GM18502 (cell line): ENCODE data around the gene HTR3D.
"Not testable (repeated sequence)": the region's sequence is repeated elsewhere in the genome, so short reads cannot be mapped to it uniquely, and the experiment has no call there.

Experiments used
- ATAC-seq: cut with Tn5 transposase; IDR thresholded peaks from one replicate; pipeline ENCODE4 v1.9.1; 2021; ENCODE audit warnings: mild to moderate bottlenecking; ENCODE audit not compliant: unreplicated experiment, poor library complexity

The HTR3D gene

DNA sequence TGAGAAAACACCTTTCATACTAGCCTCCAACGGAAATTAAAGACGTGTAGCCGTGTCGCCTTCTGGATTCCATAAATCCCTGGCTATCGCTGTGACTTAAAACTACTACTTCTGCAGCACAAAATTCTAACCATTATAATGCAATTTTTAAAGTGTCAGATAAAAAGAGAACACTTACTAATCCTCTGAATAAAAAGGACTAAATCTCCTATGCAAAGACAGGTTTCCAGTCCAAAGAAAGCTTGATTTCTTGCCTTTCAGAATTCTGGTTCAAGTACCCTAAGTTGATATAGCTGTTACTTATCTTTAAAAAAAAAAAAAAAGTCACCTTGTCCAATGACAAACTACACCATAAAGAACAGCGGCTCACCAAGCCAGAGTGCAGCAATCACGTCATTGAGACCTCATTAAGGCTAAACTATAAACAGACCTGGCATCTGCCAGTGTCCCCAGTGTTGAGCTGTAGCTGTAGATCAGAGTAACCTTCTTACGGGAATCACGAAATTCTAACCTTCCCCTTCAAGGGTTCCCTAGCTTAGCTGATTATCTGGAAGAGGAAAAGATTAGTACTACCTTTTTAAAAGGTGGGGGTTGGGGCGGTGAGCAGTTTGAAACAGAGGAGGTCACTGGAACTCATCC, 16.0 kb upstream of the HTR3D start:
- ATAC-seq, result no peak

DNA sequence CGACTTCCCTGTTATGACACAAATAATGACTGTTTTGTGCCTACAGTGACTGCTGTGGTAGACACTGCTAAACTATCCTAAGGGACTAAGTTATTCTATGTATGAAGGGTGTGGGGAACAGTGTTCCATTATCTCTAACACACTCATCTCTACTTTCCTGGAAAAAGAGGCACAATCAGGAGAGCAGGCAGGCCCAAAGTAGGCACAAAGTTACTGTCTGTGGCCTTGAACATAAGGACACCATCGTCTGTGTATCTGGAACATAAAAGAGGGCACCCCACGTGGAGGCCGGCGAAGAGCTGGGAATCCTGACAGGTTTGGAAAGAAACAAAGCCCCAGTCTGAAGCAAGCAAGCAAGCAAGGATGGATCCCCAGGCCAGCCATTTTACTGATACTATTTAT, 15.4 kb upstream of the HTR3D start:
- no peak for ATAC-seq

DNA sequence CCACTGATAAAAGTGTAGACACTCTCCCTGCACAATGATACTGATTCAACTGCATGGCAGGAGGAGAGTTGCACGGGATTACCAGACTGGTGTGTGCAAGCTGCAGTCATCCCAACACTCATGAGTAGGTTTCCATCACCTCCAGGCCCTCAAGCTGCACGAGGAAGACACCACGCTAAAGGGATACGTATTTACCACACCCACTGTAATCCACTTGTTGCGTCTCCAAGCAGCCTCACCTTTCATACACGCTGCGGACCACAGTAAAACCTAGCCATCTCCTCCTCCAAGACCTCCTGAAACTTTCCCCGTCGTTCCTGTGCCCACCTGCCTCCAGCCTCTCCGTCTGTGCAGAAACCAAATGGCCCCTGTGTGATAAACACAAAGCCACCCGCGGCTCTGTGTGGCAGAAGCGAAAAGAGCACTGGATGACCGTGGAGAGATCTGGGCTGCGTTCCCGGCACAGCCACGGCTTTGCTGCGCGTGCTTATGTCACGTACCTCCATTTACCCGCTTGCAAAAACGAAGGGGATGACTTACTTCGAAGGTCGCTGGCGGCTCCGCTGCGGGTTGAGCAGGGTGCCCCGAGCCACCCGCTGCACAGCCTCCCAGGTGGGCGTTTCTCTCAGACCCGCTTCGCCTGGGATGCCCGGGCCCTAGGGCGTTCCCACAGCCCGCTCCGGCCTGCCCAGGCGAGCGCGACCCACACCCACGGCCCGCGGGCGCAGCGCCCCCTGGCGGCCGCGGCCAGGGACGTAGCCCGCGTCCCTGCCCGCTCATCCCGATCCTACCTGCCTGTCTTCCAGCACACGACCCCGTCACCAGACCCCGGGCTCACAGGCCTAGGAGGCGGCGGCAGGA, 14.5 kb upstream of the HTR3D start:
- ATAC-seq, result peak; percentile 77

DNA sequence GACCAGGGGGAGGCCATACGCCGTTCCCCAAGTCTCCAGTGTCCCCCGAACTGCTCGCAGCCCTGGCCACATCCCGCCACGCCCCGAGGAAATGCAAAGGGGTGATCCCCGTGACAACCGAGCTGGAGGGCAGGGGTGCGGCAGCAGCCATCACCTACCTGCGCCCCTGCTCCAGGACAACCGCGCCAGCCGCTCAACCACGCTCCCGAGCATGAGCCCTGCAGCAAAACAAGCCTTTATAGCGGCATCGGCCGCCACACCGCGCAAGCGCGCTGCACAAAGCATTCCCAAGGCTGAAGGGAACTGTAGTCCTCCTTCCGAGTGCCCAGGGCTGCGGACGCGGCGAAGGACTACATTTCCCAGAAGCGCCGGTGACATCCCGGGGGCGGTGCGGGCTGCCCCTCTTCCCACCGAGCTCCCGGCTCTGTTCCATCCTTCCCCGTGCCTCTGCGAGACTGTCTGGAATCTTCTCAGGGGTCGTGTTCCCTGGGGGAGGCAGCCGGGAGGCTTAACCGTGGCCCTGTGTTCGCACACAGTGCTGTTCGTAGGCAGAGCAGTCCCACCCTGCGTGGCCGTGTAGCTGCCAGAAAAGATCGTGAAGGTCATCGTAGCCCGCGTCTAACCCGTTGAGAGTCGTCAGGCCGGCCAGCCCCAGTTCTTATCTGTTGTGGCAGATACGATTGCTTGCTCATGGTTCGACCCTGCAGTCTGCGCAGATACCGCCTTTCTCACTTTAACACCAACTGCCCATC, 13.7 kb upstream of the HTR3D start, which contains the start of gene ABCC5:
ABCC5 (minus strand) TSS at position 213 of the 752 bp plus-strand sequence. CDS start 3,492 bp downstream, outside the sequence.
- peak; percentile 96 for ATAC-seq

DNA sequence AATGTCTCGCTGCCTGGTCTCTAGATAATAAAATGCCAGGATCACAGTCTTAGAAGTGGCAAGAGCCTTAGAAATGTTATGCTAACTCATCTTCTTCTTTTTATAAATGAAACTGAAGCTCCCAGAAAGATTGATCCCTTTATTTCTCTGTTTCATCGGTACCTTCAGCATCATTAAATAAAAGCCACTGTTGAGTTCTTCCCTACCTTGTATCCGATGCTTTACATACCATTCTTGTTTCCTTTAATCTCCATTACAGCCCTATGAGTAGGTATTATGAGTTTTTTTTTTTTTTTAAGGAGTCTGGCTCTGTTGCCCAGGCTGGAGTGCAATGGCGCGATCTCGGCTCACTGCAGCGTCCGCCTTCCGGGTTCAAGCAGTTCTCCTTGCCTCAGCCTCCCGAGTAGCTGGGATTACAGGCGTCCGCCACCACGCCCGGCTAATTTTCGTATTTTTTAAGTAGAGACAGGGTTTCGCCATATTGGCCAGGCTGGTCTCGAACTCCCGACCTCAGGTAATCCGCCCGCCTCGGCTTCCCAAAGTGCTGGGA, 13.0 kb upstream of the HTR3D start:
- ATAC-seq, result no peak

DNA sequence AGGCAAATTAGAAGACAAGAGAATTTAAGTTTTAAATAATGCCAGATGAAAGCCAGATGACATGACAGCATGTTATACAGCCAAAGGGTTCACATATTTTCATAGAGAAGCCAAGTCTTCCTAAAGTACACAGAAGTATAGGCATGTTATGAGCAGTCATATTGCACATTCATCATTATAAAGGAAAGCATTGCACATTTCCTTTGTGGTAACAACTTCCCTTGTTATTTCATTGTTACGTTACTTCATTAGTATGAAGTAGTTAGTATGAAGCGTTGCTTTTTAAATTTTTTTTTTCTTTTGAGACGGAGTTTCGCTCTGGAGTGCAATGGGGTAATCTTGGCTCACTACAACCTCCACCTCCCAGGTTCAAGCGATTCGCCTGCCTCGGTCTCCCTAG, 9.2 kb upstream of the HTR3D start:
- ATAC-seq, result no peak

DNA sequence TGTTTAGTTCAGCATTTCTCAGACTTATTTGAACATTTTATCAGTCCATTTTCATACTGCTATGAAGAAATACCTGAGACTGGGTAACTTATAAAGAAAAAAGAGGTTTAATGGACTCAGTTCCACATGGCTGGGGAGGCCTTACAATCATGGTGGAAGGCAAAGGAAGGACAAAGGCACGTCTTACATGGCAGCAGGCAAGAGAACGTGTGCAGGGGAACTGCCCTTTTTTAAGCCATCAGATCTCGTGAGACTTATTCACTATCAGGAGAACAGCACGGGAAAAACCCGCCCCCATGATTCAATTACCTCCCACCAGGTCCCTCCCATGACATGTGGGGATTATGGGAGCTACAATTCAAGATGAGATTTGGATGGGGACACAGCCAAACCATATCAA, 6.3 kb upstream of the HTR3D start:
- not testable (repeated sequence) for ATAC-seq

DNA sequence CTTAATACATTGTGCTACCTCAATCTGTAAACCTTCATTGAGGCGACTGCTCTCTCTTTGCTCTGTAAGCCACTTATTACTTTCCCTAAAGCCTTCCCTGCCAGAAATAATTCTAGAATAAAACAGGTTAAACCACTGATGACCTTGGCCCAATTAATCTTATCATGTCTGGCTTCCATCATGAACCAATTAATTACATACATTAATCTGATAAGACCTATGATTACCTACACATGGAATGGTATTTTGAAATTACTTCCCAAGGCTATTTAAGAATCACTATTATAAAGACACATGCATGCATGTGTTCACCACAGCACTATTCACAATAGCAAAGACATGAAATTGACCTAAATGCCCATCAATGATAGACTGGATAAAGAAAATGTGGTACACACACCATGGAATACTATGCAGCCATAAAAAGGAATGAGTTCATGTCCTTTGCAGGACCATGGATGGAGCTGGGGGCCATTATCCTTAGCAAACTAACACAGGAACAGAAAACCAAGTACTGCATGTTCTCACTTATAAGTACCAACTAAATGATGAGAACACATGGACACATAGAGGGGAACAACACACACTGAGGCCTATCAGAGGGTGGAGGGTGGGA, 3.2 kb upstream of the HTR3D start:
- ATAC-seq, result not testable (repeated sequence)

DNA sequence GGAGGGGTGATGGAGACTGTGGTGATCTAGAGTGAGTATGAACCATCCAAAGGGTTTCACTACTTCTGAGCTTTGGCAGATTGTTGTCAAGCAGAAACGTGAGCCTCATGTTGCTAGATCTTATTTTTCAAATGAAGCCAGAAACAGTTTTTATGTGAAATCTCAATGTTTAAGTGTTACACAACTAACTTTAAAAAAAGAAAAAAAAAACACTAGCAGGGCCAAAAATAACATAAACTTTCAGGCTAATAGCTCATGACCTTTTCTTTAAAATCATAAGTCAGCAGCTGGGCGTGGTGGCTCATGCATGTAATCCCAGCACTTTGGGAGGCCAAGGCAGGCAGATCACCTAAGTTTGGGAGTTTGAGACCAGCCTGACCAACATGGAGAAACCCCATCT, 2.1 kb upstream of the HTR3D start:
- ATAC-seq, result no peak

DNA sequence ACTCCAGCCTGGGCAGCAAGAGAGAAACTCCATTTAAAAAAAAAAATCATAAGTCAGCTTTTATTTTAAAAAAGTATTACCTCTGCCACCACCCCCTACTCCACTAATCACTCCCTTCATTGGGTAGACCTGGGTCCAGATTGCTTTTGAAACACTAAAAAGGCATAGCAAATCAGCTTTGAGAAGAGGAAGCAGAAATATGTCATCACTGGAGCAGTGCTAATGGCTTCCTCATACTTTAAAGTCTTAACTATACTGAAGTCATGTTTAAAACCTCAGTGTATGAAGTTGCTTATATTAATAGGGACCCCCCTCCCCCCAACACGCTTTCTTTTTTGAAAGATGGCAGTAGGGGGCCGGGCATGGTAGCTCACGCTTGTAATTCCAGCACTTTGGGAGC, 1.0 kb upstream of the HTR3D start:
- no peak for ATAC-seq

DNA sequence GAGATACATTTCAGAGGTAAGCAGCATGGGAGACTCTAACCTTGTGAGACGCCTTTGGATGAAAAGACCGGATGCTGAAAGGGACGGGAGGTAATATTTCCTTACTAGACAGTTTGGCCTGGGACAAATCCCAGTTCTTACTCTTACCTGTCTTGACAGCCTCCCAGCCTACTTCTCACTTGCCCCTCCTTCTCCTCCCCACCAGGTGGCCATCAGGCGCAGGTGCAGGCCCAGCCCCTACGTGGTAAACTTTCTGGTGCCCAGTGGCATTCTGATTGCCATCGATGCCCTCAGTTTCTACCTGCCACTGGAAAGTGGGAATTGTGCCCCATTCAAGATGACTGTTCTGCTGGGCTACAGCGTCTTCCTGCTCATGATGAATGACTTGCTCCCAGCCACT, 6.3 kb downstream of the HTR3D start:
- ATAC-seq, result no peak

DNA sequence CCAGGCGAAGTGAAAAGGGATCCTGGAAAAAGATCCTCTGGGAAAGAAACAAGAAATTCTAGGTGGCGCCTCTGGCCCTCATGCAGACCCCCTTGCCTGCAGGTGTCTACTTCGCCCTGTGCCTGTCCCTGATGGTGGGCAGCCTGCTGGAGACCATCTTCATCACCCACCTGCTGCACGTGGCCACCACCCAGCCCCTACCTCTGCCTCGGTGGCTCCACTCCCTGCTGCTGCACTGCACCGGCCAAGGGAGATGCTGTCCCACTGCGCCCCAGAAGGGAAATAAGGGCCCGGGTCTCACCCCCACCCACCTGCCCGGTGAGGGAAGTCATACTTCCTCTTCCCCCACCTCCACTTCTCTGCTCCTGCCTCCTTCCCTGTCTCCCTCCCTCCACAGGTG, 6.8 kb downstream of the HTR3D start:
- not testable (repeated sequence) for ATAC-seq

DNA sequence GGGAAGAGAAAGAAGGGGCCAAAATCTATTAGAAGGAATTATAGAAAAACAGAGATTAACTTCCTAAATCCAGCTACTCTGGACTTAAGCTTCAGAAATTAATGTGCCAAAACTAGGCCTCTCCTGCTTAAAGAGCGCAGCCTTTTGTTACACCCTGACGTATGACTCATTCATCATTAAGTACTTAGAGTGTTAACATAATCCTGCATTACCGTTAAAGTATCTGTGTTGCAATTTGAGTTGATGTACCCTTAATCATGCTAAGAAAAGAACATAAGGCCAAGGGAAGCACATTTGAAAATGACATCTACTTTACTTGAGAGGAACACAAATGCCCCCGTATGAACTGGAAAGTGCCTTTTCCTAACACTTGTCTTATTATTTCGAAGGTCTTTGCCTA, 7.9 kb downstream of the HTR3D start:
- ATAC-seq, result no peak

DNA sequence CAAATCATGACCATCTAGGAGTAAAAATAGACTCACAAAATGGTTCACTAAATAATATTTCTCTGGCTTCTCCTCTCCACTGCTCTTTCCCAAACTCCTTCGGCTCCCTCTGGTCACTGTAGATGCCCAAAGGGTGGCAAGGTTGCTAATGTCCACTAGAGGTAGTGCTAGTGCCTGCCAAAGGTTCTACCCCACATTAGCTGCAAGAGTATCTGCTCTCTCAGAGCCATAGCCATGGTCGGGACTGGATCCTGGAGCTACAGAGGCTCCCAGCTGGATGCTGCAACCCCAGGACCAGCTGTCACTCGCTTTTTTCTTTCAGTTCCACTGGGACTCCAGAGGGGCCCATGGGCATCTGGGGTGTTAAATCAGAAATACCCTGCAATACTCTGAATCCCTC, 8.5 kb downstream of the HTR3D start:
- ATAC-seq, result no peak

DNA sequence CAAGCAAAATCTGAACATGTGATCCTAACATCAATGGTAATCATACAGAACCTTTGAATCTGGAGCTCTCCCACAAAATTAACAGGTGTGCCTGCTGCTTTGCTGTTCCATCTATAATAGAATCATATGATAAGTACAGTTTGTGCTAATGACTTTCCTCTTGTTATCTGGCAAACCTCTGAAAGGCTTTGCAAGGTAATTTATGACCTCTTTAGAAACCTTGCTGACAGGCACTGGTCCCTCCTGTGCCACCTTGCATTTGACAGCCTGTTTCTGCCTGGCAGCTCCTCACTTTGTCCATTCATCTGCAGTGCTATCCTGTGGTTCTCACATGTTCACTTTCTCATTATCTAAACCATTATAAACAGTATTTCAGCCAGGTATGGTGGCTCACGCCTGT, 11.1 kb downstream of the HTR3D start:
- no peak for ATAC-seq

DNA sequence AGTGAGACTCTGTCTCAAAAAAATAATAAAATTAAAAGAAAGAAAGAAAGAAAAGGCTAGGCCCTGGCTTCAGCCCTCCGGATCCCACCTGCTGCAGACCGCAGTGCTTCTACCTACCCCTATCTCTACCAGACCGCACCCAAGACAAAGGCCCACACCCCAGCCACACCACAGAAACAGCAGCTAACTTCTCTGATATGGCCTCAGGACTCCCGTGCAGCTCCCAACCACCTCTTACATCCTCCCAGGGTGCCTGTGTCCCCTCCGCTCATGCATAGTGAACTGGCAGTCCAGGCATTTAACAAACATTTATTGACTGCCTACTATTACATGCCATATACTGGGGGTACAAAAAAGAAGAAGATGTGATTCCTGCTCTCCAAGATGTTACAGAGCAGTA, 14.5 kb downstream of the HTR3D start:
- ATAC-seq, result no peak

DNA sequence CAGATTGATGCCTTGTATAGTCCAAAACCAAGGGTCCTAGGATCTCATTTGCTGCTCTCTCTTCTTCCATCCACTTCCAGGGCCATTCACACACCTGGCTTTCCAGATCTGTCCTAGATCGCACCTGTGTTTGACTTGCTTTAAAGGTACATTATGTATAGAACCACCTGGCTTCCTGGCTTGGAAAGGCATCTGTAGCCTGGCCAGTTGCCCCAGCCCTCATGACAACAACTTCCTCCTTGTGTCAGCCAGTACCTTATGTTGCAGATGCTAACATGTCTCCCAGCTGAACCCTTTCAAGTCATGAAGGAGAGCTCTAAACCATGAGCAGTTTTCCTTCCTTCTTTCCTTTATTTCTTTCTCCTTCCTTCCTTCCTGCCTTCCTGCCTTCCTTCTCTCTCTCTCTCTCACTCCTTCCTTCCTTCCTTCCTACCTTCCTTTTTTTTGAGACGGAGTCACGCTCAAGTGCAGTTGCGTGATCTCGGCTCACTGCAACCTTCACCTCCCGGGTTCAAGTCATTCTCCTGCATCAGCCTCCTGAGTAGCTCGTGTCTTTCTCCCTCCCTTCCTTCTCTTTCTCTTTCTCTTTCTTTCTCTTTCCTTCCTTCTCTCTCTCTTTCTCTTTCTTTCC, 18.8 kb downstream of the HTR3D start:
- ATAC-seq, result no peak

DNA sequence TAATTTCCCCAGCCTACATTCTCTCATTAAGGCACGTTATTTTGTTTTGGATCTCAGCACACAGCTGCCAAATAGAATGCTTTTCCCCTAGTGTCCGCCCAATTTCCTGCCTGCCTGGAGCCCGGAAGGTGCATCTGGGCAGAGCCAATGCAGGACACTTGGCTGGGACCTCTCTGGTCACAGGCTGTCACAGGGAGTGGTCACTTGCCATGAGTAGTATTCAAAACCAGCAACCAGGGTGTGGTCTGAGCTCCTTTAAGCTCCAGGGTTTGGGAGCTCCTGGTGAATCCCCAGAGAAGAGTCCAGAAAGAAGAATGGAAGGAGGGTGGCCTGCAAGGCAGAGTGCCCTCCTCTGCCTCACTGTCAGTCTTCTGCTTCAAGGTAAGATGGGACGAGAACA, 21.2 kb downstream of the HTR3D start, which contains the start of gene HTR3C:
HTR3C (plus strand) TSS at position 281 of the 400 bp plus-strand sequence; CDS start at position 315, 34 bp downstream.
- no peak for ATAC-seq

DNA sequence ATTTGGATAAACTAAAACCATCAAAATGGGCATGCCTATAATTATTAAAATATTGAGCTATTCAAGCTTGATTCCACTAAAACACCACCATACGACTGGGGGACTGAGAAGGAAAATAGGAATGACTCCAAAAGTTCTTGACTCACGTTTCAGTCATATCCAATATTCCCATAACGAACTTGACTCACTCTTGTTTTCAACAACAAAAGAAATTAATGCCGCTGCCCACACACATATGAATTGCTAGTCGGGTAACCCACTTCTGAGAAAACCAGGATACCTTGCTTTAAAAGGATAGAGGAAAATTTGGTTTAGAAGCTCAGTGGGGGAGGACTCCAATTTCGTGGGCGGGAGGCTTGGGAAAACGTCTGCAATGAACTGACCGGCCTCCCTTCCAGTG, 26.5 kb downstream of the HTR3D start:
- no peak for ATAC-seq

DNA sequence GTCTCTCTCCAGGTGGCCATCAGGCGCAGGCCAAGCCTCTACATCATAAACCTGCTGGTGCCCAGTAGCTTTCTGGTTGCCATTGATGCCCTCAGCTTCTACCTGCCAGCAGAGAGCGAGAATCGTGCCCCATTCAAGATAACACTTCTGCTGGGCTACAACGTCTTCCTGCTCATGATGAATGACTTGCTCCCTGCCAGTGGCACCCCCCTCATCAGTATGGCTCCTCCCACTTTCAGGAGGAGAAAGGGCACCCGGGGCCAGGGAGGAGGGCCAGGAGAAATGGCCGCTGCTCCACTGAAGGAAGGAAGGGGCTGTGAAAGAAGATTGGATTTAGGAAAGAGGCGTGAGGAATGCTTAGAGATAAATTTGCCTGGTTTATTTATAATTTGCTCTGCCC, 27.9 kb downstream of the HTR3D start:
- no peak for ATAC-seq
